Measurements from ENCODE around the gene PPM1L.

The PPM1L gene

DNA sequence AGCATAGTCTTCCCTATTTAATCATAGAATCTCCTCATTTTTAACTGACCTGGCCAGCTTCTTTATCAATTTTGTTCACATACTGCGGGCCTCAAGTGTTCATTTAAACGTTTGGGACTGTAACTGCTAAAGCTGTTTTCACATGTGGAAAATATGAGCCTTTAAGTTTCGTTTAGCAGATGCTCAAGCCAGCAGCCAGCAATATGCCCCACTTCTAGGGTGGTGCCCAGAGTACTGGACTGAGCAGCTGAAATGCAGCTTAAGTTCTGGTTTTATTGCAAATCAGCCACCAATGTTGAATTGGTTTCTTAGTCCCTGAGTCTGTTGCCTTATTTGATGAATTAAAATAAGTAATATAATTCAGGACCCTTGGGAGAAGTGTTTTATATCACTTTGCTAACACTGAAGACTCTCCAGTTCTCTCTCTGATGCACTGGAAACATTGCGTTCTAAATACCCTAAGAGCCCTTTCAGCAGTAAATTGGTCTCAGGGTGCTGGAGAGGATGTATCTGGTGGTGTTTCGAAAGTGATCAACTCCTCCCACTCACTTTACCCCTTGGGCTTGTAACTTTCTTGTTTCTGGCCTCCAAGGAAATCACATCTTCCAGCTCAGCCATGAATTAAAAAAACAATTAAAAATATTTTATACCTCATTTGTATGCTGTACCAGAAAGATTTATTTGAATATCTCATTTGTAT lies 287.5 kb downstream of the PPM1L start:
- DNase-seq (ENCODE audit: low spot score) = no peak

DNA sequence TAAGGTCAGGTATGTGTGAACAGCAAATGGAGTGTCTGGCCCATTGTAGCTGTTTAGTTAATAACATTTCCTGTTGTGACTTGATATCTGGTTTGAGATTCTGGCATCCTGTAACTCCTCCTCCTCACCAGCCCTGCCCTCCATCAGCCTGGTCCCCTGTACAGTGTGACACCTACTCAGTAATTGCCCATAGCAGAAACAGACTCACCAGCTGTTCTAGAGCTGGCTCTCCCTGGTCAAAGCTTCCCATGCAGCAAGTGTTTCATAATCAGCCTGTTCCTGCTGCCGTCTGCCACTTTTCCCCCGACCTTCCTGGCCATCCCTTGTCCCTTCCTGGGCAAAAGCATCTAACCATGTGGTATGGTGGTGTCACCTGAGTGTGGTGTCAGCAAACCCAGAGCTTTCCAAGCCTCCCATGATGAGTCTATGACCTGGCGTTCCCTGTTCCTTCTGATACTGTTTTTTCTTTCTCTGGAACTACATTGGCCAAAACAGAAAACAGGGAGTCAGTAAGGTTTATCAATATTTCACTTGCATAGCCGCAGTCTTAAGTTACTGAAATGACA lies 293.7 kb downstream of the PPM1L start:
- no peak for DNase-seq (ENCODE audit: low spot score)

DNA sequence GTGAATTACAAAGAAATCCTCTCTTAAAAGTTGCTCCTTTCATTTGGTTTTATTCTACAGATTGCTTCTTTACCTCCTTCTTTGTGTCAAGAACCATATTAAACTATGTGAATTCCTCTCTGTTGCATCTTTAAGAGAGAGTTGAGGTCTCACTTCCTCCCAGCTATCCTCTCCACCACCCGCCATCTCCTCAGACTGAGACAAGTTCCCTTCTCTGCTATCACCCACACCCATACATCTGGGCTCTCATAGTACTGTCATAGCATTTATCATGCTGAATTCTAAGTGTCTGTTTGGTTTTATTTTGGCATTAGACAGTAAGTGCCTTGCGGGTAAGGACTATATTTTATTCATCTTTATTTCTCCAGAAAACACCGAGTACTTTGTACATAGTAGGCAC lies 294.9 kb downstream of the PPM1L start:
- DNase-seq (ENCODE audit: low spot score) = no peak

DNA sequence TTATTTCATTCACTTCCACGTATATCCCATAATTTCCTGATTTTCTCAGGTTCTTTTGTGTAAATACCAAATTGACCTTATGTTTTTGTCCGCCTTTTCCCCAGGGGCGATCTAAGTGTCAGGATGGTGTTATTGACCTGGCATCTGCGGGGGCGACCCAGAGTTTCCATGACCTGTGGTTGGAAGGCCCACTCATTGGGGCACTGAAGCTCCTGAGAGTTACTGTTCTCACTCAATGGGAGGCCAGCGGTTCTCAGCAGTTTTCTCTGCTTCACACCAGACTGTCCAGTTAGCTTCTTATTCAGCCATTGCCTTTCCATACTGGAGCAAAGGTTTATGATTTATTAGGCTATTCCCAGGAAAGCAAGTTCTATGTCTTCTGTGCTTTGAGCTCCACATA lies 295.8 kb downstream of the PPM1L start:
- DNase-seq (ENCODE audit: low spot score) = no peak

DNA sequence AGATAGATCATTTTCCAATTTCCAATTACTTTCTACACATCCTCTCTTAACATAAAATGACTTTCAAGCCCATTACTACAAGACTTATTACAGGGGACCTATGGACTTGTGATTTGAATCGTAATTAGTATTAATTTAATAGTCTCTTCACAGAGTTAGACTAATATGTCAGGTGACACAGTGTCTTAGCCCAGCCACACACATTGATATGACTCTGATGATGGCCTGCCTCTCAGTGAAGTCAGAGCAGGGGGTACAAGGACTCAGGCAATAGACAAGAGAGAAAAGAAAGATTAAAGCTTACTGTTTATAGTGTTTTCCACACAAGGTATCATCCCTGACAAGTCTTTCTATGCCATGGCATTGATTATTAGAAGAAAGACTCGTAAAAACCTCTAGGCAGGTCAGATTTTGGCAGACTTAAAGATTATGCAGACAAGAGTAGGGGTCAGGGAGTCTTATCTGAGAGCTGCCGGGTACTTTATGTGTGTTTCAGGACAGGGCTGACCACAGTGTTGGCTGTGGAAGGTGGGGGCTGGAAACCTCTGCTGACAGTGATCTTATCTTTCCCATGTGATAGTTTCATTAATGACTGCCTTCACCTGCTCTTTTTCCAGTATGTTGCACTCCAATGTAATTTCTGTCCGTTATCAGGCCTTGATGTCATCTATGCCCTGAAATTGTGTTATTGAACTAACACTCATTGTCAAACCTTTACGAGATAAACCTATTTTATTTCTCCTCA lies 299.0 kb downstream of the PPM1L start:
- no peak for DNase-seq (ENCODE audit: low spot score)

DNA sequence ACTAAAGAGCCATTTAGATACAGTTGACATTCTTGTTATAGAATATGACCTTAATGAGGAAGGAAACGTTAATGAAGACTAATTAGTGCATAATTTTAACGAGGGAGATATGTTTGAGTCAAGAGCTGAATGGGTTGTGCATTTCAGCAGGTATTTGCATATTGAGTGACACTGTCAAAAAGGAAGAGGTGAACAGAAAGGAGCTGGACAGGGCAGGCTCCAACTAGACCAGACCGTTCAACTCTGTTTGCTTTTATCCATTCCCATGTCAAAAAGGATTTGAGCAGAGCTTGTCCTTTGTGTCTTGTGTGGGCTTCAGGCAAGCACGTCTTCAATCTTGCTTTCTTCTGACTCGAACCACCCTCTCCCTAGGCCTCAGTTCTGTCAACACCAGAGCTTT lies 308.4 kb downstream of the PPM1L start:
- no peak for DNase-seq (ENCODE audit: low spot score)

DNA sequence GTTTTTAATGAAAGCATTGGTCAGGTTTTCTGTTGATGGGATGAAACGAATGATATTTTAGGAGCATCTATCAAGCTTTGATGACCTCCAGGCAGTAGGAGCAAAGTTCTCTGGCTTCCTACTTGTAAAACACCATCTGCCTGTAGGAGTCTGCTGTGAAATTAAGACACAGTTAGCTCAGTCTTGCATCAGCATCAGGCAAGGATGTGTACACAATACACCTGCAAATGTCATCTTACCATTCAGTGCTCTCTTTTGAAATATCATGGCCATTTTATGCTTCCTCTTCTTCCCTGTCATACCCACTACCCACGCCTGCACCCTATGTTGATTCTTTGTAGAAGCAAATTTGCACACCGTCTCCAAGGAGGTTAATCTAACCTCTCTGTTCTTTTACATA lies 310.9 kb downstream of the PPM1L start:
- no peak for DNase-seq (ENCODE audit: low spot score)

DNA sequence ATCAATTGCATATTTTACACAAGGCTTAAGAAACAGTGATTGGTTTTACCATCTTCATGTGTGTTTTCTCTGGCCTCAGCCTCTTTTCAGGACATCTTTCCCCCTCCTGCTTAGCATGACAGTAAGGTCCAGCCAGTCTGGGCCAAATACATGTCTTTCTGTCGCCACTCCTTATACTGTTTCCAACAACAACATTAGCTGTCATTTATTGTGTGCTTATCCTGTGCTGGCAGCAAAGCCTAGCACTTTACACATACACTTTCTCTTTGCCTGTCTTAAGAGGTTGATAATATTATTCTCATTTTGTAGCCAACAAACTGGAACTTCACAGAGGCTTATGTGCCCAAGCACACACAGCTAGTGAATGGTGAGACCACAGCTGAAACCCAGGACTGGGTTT lies 311.3 kb downstream of the PPM1L start:
- DNase-seq (ENCODE audit: low spot score) = no peak

DNA sequence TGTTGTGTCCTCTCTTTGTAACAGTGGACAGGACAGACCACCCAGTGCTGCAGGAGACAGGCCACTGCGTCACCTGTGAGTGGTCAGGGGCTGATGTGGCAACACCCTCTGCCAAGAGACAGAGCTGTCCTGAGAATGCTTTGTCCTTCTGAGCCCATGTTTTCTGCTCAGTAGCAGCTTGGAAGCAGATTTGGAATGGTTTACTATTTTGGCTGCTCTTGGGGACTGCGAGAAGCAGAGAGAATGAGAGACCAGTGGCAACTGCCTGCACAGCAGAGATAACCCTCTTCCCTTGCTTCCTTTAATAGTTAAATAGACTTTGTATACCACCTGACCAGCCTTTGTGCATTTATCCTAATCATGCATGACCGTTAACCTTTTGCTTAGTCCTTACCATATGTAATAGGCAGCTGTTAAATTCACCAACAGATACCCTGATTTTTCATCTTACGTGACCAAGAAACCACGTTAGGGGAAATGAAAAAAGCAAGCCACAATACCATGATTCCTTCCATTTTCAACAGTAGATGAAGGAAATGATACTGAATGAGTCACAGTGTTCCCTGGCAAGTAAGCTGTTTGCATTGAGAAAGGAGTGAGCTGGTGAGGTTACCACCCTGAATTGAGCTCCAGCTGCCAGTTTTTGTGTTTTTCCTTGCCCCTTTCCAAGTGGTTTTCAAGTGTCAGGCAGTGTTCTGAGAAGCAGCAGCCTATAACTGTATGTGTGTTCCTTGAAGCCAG lies 313.6 kb downstream of the PPM1L start:
- DNase-seq (ENCODE audit: low spot score) = no peak

DNA sequence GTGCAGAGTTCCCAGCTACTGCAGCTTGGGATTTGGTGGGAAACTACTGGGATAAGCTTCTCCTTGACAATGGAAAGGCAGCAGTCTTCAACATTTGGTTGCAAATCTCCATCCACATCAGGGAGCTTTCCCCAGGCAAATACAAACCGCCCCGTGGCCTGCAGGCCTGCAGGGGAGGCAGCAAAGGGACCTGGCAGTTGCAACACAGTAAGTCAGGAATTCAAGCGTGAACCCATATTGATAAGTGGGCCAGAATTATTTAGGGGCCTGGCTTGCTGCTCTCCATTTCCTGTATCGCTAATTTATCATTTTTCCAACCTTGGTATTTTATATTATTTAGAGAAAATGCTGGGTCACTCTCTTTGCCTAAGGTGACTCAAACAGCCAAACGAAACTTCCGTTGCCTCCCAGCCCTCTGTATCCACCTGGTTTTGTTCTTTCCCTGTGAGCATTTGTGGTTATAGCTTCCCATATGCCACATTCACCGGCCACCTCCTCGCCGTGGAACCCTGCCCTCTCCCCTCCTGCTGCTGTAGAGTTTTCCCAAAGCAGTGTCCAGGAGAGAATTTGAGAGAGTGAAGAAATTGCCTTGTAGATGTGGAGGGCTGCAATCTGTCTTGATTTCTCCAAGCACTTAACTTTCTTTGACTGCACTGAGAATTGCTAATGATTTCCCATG lies 314.4 kb downstream of the PPM1L start:
- DNase-seq (ENCODE audit: low spot score) = no peak

DNA sequence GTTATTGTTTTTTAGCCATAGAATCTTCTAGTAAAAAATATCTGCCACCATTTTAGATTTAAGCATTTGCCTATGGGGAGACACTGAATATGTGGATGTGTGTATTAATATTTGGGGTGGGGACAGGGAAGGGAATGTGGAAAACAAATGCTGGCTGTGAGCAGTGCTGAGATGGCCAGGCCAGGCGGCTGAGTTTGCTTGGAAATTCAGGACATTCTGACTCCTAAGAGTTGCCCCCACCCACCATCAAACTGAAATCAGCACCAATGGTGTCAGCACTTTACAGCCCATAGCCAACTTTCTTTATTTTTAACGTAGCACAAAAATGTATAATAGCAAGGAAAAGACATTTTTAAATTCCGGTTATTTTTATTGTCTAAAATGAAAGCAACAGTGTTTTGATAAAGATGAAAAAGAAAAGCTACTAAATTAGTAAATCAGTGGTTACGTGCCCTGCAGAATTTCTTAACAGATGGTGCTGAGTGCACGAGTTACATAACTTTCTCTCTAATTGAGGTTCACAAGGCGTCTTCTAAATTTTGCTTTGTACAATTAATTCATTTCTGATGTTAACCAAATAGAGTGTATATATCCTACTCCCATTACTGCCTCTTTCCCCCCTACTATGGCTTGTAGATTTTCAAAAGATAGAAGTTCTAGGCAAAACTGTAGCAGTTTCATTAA lies 315.1 kb downstream of the PPM1L start:
- no peak for DNase-seq (ENCODE audit: low spot score)

DNA sequence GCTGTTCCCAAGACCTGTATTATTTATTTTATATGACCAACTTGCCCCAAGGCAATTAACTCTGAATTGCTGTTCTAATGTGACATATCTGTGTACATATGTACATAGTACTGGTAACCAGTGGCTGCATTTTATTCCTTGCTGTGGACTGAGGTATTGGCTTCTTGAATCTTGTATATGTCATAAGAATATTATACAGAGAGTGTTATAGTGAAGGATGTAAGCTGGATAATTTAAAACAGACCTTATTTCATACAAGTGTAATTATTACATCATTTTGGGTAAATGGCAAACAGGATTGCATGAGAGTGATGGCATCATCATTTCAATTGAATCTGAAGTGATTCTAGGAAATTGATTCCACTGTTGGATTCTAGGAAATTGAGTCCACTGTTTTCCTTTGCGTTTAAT lies 316.2 kb downstream of the PPM1L start:
- no peak for DNase-seq (ENCODE audit: low spot score)

DNA sequence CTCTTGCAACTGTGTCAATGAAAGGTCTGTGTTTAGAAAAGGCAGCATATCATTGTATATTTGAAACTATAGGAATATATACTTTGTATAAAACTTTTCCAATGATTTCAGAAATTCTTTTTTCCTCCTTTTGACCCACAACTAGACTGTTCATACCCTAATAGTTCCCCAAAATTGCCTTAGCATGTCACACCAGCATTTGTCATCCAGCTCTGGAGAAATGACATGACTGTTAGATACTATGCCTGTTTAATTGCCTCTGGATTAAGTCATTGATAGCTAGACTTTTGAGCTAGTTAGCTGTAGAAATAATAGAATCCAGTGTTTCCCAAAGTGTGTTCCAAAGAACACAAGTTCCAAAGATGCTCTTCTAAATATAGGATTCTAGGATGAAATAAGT lies 316.7 kb downstream of the PPM1L start:
- no peak for DNase-seq (ENCODE audit: low spot score)

DNA sequence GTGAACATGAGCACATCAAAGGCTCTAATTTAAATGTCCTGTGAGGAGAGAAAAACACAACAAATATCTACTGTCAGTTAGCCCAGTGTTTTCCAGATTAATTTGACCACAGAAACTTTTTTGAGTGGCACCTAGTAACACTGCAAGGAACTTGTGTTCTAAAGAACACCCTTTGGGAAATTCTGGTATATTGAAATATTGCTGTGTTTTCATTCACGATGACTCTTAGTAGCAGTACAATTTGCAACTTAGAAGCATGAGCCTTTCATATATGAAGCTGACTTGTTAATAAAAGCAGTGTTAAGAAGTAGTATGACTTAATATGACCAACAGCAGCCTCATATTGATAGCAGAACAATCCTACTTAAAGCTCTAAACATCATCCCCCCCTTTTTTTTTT lies 317.1 kb downstream of the PPM1L start:
- DNase-seq (ENCODE audit: low spot score) = no peak

DNA sequence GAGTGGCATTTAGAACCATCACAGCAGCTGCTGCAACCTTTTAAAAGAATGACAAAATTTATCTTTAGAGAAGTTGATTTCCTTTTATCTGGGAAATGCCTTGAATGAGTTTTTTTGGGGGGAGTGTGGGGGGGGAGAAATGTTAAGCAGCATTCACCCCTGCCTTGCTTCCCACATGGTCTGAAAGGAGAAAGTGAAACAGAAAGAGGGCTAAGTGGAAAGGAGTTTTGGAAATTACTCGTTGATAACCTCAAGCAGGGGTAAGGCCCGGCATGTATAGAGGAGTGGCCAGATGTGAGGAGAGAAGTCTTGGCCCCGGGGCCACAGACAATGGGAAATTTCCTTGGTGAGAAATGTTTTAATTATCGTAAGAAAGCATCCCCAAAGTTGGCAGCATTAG lies 325.6 kb downstream of the PPM1L start:
- no peak for DNase-seq (ENCODE audit: low spot score)

DNA sequence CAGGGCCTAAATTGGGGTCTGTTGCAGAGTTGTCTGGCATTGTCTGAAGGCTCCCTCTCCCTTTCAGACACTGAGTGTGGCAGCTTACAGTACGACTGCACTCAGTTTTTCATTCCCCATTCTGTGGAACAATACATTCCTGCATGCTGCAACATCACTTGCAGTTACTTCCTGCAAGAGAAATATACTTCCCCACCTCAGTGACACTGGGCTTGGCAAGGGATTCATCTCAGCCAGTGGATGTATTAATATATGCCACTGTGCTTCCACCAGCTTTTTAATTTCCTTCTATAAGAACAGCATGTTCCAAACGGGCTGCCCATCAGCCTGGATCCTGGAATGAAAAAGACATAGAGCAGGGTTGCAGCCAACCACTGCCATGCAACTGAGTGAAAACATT lies 326.0 kb downstream of the PPM1L start:
- no peak for DNase-seq (ENCODE audit: low spot score)

DNA sequence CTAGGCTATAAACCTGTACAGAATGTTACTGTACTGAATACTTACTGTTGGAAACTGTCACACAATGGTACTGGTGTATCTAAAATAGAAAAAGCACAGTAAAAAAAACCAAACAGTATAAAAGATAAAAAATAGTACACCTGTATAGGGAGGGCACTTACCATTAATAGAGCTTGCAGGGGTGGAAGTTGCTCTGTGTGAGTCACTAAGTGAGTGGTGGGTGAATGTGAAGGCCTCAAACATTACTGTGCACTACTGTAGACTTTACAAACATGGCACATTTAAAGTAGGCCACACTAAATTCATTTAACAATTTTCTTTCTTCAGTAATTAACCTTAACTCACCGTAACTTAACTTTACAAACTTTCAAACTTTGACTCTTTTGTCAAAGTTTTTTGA lies 327.1 kb downstream of the PPM1L start:
- no peak for DNase-seq (ENCODE audit: low spot score)

DNA sequence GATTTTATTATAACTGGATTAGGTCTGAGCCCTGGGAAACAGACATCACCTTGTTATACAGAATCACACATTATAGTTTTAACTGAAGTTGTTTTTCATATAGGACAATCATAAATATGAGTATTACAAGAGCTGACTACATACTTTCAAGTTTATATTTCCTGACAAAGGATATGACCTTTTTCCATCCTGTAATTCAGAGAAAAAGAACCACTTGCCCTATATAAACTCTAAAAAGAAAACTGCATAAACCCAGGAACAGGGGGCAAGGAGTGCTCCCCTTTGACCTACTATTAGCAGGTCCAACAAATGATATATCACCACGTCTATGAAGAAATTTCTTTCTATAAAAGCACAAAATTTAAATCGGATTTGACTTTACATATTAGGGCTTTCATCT lies 328.2 kb downstream of the PPM1L start:
- DNase-seq (ENCODE audit: low spot score) = no peak

DNA sequence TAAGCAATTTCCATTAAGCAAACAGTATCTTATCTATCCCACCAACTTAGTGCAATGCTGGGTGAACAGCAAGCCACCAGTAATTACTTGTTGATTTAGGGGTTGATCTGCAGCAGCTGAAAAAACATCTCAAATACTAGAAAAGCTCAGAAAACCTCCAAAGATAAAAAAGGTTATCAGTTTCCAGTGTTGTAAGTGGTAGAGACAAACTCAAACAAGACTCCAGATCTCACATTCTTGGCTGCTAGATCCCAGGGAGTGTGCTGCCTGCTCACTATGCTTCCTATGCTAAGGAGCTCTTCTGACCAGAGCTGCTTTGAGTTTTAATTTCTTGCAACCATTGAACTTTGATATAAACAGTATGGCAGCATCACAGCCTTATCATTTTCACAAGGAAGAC lies 337.9 kb downstream of the PPM1L start:
- DNase-seq (ENCODE audit: low spot score) = no peak

DNA sequence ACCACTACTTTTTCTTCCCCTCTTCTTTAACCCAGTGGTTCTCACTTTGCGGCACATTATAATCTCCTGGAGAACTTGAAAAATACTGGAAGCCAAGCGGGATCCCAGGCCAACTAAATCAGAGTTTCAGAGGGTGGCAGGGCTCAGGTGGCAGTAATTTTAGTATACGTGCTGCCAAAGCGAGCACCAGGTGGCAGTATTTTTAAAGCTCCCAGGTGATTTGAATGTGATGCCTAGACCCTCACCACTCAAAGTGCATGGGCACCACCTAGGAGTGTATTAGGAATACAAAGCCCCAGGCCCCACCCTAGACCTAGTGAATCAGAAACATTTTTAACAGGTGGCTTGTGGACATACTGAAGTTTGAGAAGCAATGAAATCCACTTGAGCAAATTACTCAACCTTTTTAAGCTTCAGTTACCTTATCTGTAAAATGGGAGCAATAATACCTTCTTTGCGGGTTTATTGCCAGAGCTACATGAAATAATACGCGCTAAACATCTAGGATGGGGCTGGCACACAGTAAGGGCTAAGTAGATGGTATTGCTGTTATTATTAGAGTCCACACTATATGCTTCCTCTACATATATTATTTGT lies 340.8 kb downstream of the PPM1L start:
- DNase-seq (ENCODE audit: low spot score) = peak; percentile 6

DNA sequence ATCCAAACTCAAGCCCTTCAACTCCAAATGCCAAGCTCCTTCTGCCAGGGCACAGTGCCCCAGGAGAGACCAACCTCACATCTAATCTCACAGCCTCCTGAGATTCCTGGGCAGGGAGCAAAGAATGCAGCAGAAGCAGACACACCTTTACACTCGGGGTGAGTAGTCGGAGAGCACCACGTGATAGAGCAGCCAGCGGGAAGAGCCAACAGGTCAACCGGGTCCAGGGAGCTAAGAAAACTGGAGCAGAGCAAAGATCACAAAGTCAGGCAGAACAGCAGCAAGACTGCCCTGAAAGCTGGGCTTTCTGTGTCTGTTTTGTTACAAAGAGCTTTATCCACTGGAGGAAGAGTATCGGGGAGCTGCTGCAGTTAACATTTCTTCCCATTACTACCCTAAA lies 345.0 kb downstream of the PPM1L start:
- DNase-seq (ENCODE audit: low spot score) = no peak
